GM10248 (cell line): ENCODE measurements around the gene DDX19B.

Source experiments
- CTCF ChIA-PET: fragments of 300-600 bp; sonication (Branson Sonifier 250); formaldehyde crosslinking; extraction: SDS; loops from one replicate; lab custom pipeline; 2021; ENCODE audit warnings: antibody characterized with exemption; lab: Yijun Ruan, JAX
- POLR2A ChIA-PET: fragments of 350-650 bp; sonication (Branson Sonifier 250); formaldehyde crosslinking; extraction: SDS; loops from one replicate; lab custom pipeline; 2020; ENCODE audit warnings: antibody characterized with exemption; lab: Yijun Ruan, JAX
- DNase-seq: peaks from one replicate; pipeline ENCODE4 v3.0.0; 2012; ENCODE audit errors: extremely low spot score
- TF ChIP-seq, protein P1 (sequence below): IDR thresholded peaks from 2 replicates; pipeline ENCODE4 v1.5.1; 2012; ENCODE audit warnings: mild to moderate bottlenecking, low read depth; ENCODE audit errors: extremely low read depth, missing control alignments, control extremely low read depth

The DDX19B gene

DNA sequence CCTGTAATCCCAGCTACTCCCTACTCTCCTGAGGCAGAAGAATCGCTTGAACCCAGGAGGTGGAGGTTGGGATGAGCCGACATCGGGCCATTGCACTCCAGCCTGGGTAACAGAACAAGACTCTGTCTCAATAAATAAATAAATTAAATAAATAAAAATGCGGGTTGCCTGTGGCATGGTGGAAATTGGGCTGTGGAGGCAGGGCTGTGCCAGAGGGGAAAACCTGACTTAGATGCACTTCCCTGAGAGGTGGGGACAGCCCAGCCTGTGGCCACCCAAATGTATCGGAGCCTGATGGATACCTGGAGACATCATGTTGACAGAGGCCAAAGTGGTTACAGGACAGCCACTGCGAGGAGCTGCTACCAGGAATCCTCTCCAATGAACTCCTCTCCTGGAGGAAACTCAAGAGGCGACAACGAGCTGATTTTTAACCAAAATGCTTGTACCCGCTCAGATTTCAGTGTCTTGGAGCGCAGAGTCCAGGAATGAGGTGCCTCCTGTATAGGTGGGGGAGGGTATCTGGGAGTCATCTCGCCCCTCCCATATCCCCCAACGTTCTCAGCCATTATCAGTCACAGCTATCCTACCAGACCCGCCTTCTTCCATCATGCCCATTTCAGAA, 80.0 kb downstream of the DDX19B start:
- POLR2A ChIA-PET: interaction anchor here (1.5 kb wide), 1 partner anchor 74 kb away, joined by 3 read pairs; no protein-coding TSS in a partner anchor
- no peak for DNase-seq
- TF ChIP-seq, protein P1, sequence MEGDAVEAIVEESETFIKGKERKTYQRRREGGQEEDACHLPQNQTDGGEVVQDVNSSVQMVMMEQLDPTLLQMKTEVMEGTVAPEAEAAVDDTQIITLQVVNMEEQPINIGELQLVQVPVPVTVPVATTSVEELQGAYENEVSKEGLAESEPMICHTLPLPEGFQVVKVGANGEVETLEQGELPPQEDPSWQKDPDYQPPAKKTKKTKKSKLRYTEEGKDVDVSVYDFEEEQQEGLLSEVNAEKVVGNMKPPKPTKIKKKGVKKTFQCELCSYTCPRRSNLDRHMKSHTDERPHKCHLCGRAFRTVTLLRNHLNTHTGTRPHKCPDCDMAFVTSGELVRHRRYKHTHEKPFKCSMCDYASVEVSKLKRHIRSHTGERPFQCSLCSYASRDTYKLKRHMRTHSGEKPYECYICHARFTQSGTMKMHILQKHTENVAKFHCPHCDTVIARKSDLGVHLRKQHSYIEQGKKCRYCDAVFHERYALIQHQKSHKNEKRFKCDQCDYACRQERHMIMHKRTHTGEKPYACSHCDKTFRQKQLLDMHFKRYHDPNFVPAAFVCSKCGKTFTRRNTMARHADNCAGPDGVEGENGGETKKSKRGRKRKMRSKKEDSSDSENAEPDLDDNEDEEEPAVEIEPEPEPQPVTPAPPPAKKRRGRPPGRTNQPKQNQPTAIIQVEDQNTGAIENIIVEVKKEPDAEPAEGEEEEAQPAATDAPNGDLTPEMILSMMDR: no peak
- CTCF ChIA-PET: interaction anchor here (0.9 to 4.3 kb wide), 5 partner anchors 12 to 140 kb away, joined by 3 to 24 read pairs (median 3); no protein-coding TSS in a partner anchor

- peak; percentile 44 for DNase-seq
- POLR2A ChIA-PET: interaction anchor here (0.5 to 1.6 kb wide), 13 partner anchors 12 to 144 kb away, joined by 3 to 11 read pairs (median 4); partner anchors contain the start of genes COG4 and DDX19A
- TF ChIP-seq, protein P1: no peak
- CTCF ChIA-PET: interaction anchor here (0.7 to 4.3 kb wide), 18 partner anchors 8 to 270 kb away, joined by 3 to 24 read pairs (median 4); partner anchors contain the start of gene FCSK
Measured at GRCh38 chr16:70380248-70380918, 81.4 kb downstream of the DDX19B start.

- ChIA-PET POLR2A (interaction anchor here (0.5 to 1.6 kb wide), 12 partner anchors 10 to 361 kb away, joined by 3 to 11 read pairs (median 4); partner anchors contain the start of gene DDX19A), CTCF (interaction anchor here (0.8 to 4.3 kb wide), 17 partner anchors 9 to 270 kb away, joined by 3 to 24 read pairs (median 4); partner anchors contain the start of genes AARS1 and FCSK)
- TF ChIP-seq, protein P1: peak; percentile 33
- DNase-seq: peak; percentile 96
Measured at GRCh38 chr16:70380919-70381603, 82.1 kb downstream of the DDX19B start.

- DNase-seq: no peak
- TF ChIP-seq, protein P1: no peak
- POLR2A ChIA-PET: interaction anchor here (0.6 to 1.6 kb wide), 9 partner anchors 10 to 360 kb away, joined by 3 to 11 read pairs (median 3); partner anchors contain the start of gene DDX19A
- CTCF ChIA-PET: interaction anchor here (0.8 to 4.3 kb wide), 10 partner anchors 9 to 143 kb away, joined by 3 to 24 read pairs (median 7); partner anchors contain the start of genes AARS1 and FCSK
Measured at GRCh38 chr16:70381604-70382342, 82.8 kb downstream of the DDX19B start.

DNA sequence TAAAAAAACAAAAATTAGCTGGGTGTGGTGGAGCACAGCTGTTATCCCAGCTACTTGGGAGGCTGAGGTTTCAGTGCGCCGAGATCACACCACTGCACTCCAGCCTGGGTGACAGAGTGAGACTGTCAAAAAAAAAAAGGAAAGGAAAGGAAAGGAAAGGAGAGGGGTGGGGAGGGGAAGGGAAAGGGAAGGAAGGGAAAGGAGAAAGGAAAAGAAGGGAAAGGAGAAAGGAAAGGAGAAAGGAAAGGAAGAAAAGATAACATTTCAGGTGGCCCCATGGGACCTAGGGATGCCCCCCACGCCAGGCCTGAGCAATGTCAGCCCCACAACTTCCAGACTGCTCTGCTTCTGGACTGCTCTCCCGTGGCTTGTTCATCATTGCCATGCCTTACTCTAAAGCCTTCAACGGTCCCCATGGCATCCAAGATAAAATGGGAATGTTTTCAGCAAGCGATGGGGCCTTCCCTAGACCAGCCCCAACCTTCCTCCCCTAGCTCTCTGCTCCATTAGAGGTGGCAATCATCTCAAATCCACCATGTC, 84.5 kb downstream of the DDX19B start:
- TF ChIP-seq, protein P1: no peak
- POLR2A ChIA-PET: interaction anchor here (0.5 kb wide), 1 partner anchor 96 kb away, joined by 4 read pairs; no protein-coding TSS in a partner anchor
- CTCF ChIA-PET: interaction anchor here (4.0 kb wide), 1 partner anchor 11 kb away, joined by 13 read pairs; no protein-coding TSS in a partner anchor
- DNase-seq: no peak
